HUES64 (cell line): Measurements from ENCODE around the gene LPP.

Source experiments
- H3K27ac ChIP-seq: 2 replicates; pipeline ENCODE4 v1.7.0; 2013; ENCODE audit warnings: low read depth, low read length, inconsistent platforms
- H3K27me3 ChIP-seq: 2 replicates; pipeline ENCODE4 v1.6.1; 2013; ENCODE audit warnings: mild to moderate bottlenecking, low read length; ENCODE audit not compliant: insufficient read depth
- H3K36me3 ChIP-seq: 2 replicates; pipeline ENCODE4 v1.6.1; 2013; ENCODE audit warnings: mild to moderate bottlenecking, low read length; ENCODE audit not compliant: insufficient read depth
- H3K4me1 ChIP-seq: 2 replicates; pipeline ENCODE4 v1.6.1; 2013; ENCODE audit warnings: mild to moderate bottlenecking, low read length, moderate library complexity; ENCODE audit not compliant: insufficient read depth
- H3K4me3 ChIP-seq: 2 replicates; pipeline ENCODE4 v1.5.1; 2013; ENCODE audit warnings: mild to moderate bottlenecking, low read length, moderate library complexity
- H3K9ac ChIP-seq: 2 replicates; pipeline ENCODE4 v1.6.1; 2013; ENCODE audit warnings: mild to moderate bottlenecking, low read depth, low read length
- H3K9me3 ChIP-seq: 2 replicates; pipeline ENCODE4 v1.6.1; 2013; ENCODE audit warnings: low read depth, low read length; ENCODE audit not compliant: insufficient read depth
- WGBS: fragments of 150-250, 120-280 bp; methylation state at CpG from one replicate; pipeline ENCODE4 v1.1.7; 2013; ENCODE audit warnings: missing lambda C conversion rate; 5-methylcytosine and 5-hydroxymethylcytosine counted together

Gene LPP

DNA sequence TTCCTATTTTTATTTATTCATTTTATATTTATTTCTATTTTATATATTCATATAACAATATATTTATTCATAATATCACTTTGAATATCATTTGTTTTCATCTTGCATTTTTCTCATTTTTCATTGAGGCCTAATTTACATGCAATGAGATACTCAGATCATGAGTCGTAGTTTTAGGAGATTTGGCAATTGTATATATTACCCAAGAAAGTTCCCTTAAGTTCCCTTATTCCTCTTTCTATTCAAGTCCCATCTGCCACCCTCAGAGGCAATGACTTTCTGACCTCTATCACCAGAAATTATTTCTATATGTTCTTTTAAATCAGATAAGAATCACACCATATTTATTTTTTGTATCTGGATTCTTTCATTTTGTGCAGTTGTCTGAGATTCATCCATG, 688.7 kb downstream of the LPP start:
- H3K9ac ChIP-seq: no peak overlapping the region
- no peaks in the 10 kb centered on the region for H3K36me3 ChIP-seq
- H3K27ac ChIP-seq: no peak overlapping the region
- H3K27me3 ChIP-seq: no peaks in the 10 kb centered on the region
- WGBS: 86% methylated on average over 1 of the region's 1 CpG
- no peaks in the 10 kb centered on the region for H3K9me3 ChIP-seq
- H3K4me1 ChIP-seq: no peaks in the 10 kb centered on the region
- no peak overlapping the region for H3K4me3 ChIP-seq

DNA sequence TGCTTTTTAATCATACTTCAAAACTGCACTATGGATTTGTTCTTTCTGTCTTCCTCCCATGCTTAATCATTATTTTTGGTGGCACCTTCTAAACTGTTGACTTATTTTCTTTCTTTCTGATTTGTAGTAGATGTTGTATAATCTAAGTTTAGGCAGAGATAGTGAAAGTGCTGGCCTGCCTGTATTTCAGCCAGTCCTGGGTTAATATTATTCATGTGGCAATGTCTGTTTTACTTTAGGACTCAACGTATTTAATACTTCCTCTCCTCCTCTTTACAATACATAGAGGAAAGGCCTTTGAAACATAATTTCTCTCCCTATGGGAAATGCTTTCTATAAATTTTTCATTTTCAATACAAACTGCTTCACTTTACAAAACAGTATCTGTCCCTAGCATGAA, 690.1 kb downstream of the LPP start:
- Histone ChIP-seq H3K36me3 (no peaks in the 10 kb centered on the region), H3K9me3 (no peaks in the 10 kb centered on the region), H3K4me1 (no peaks in the 10 kb centered on the region), H3K27me3 (no peaks in the 10 kb centered on the region), H3K9ac (no peak overlapping the region), H3K4me3 (no peak overlapping the region), H3K27ac (no peak overlapping the region)
- 88% methylated on average over 1 of the region's 1 CpG for WGBS

DNA sequence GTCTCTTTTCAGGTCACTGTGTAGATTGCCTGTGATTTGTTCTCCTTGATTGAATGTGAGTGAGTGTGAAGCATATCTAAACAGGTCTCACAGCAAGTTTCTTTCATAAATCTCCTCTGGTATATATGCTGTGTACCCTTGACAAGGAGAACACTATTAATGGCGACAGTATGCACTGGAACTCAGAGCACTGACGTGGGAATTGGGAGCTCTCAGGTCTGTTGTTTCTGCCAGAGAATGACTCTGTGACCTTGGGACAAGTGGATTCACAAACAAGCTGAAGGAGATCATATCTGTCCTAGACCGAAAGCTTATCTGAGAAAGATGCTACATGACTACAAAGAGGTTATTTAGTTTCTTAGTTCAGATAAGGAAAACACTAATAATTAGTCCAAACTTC, 691.6 kb downstream of the LPP start:
- Histone ChIP-seq H3K4me3 (no peak overlapping the region), H3K4me1 (no peaks in the 10 kb centered on the region), H3K27ac (no peak overlapping the region), H3K36me3 (no peaks in the 10 kb centered on the region), H3K27me3 (no peaks in the 10 kb centered on the region), H3K9ac (no peak overlapping the region), H3K9me3 (no peaks in the 10 kb centered on the region)
- WGBS: 95% methylated on average over 3 of the region's 3 CpGs

DNA sequence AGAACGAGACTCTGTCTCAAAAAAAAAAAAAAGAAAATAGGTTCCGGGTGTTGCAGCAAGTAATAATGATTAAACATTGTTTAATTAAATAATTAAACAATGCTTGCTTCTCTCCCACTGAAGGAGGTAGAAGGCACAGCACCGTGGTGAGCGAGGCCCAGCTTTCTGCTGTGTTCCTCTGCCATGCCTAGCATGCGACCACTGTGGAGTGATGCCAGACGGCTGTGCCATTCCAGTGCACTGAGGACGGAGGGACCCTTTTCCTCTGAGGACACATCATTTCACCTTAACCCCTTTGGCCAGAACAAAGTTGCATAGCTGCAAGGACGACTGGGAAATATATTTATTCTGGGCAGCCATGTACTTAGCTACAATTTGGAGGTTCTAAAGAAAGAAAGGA, 695.0 kb downstream of the LPP start:
- WGBS: 86% methylated on average over 7 of the region's 8 CpGs

DNA sequence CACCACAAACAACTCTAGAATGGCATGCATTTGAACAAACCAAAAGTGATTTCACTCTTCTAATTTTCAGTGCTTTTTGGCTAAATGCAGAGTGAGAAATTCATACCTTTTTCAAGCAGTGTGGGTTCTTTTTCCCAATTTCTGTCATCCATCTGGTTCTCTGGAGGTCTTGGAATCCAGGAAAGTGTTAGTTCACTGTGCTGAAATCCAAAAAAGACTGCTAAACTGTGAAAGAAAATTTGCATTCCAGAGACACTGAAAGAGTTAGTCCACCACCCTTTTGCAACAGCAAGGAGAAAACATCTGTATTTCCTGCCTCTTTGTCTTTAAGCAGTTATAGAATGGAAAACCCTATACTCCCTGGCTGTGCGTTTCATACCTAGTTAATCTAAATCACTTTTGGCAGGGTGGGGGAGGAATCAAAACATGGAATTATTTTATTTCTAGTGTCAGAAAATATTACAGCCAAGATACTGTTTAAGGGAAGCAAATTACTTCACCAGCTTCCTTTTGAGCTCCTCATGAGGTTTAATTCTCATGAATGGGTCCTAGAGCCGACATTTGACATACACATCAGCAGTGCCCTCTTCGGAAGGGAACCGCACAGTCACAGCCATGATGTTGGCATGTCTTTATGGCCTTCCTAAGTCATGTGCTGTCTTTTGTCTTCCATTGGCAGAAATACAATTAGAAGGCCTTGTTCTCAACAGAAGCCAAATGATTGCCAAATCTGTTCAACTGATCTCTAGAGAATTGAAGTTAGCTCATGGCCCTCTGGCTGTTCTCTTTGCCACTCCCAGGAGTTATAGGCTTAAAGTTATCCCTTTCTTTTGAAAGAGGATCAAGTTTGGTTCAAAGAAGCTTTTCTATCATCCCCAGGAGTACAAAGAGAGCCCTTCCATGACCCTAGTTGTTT, 700.2 kb downstream of the LPP start:
- Histone ChIP-seq H3K4me3 (no peak overlapping the region), H3K27ac (no peak overlapping the region), H3K4me1 (no peaks in the 10 kb centered on the region), H3K9me3 (no peaks in the 10 kb centered on the region), H3K27me3 (no peaks in the 10 kb centered on the region), H3K36me3 (no peaks in the 10 kb centered on the region), H3K9ac (no peak overlapping the region; the same call in 1 of the 2 replicates)
- 96% methylated on average over 3 of the region's 4 CpGs for WGBS

More for the DNA sequence above, 695.0 kb downstream of the LPP start:
- Histone ChIP-seq H3K9ac (no peak overlapping the region), H3K36me3 (no peaks in the 10 kb centered on the region), H3K27ac (no peak overlapping the region), H3K9me3 (no peaks in the 10 kb centered on the region), H3K4me3 (no peak overlapping the region), H3K27me3 (no peaks in the 10 kb centered on the region), H3K4me1 (no peaks in the 10 kb centered on the region)

- Histone ChIP-seq H3K4me3 (no peak overlapping the region), H3K9ac (no peak overlapping the region), H3K9me3 (no peaks in the 10 kb centered on the region), H3K36me3 (no peaks in the 10 kb centered on the region), H3K4me1 (no peaks in the 10 kb centered on the region), H3K27ac (no peak overlapping the region), H3K27me3 (no peaks in the 10 kb centered on the region)
Observed at GRCh38 chr3:188854772-188855149, 700.8 kb downstream of the LPP start.

DNA sequence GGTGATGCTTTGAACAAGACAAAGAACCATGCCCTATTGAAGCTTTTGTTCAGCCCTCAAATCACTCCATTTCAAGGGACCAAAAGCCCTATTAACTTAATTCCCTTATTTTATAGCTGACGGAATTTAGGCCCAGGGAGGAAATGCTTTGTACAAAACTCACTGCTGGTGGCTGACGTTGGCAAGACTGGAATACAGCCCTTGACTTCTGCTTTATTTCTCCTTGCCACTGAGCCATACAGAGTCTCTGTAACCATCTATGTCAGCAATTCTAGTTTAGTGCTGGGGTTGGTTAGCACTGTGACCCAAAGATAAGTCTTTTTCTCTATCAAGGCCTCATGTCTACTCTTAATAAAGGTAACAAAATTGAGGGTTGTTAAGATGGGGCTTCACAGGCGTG, 701.7 kb downstream of the LPP start:
- no peak overlapping the region for H3K9ac ChIP-seq
- H3K9me3 ChIP-seq: no peaks in the 10 kb centered on the region
- no peak overlapping the region for H3K27ac ChIP-seq
- no peaks in the 10 kb centered on the region for H3K27me3 ChIP-seq
- H3K4me1 ChIP-seq: no peaks in the 10 kb centered on the region
- WGBS: 90% methylated on average over 3 of the region's 3 CpGs
- H3K36me3 ChIP-seq: no peaks in the 10 kb centered on the region
- H3K4me3 ChIP-seq: no peak overlapping the region

- H3K27me3 ChIP-seq: no peaks in the 10 kb centered on the region
- 98% methylated on average over 3 of the region's 3 CpGs for WGBS
- H3K9me3 ChIP-seq: no peaks in the 10 kb centered on the region
- no peak overlapping the region for H3K9ac ChIP-seq
- no peaks in the 10 kb centered on the region for H3K4me1 ChIP-seq
- no peaks in the 10 kb centered on the region for H3K36me3 ChIP-seq
- H3K4me3 ChIP-seq: no peak overlapping the region
- no peak overlapping the region for H3K27ac ChIP-seq
Observed at GRCh38 chr3:188860147-188860546, 706.2 kb downstream of the LPP start.

DNA sequence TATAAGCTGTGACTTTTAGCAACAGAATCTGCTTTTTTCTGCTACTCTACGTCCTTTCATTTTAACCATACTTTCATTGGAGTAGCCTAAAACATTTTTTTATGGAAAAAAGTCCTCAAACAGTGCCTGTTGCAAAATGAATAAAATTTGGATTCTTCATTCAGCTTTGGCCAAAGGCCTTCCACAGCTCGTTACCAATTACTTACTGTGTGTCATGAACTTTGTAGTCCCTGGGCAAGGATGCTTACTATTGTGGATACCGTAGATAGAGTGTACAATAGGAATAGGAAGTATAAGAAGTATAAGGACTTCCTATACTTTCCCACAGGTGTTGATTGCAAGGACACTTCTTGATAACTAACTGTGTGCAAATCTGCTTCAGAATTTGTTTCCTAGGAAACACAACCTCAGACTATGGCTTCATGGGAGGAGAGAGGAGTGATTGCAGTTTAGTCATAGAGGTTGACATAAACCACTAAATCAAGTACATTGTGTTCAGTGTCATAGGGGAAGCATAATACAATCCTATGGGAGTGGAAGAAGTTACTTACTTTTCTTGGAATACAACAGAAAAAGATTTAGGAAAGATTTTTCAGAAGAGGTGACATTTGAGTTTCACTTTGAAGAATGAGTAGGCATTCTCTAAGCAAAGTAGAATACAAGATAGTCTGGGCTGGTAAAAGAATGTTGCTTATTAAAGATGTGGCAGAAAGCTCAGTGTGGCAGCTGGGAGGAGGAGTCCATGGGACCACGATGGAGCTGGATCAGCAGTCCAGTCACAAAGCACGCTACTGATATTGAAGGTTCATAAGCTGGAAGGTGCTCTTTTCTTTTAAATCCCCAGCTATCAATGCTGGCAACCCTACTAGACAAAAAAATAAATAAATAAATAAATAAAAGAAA, 708.1 kb downstream of the LPP start:
- Histone ChIP-seq H3K4me3 (no peak overlapping the region), H3K27ac (no peak overlapping the region), H3K9ac (no peak overlapping the region), H3K36me3 (peaks cover 10% of the 10 kb centered on the region; the same call in 1 of the 2 replicates), H3K27me3 (no peaks in the 10 kb centered on the region), H3K4me1 (no peaks in the 10 kb centered on the region), H3K9me3 (no peaks in the 10 kb centered on the region)
- WGBS: 94% methylated on average over 5 of the region's 5 CpGs

GRCh38 chr3:188863999-188864406, 710.0 kb downstream of the LPP start:
- Histone ChIP-seq H3K27me3 (no peaks in the 10 kb centered on the region), H3K36me3 (peaks cover 10% of the 10 kb centered on the region; the same call in 1 of the 2 replicates), H3K9me3 (no peaks in the 10 kb centered on the region), H3K27ac (no peak overlapping the region), H3K9ac (no peak overlapping the region), H3K4me3 (no peak overlapping the region), H3K4me1 (no peaks in the 10 kb centered on the region)
- 94% methylated on average over 2 of the region's 3 CpGs for WGBS

GRCh38 chr3:188867691-188868265, 713.8 kb downstream of the LPP start:
- H3K4me1 ChIP-seq: no peaks in the 10 kb centered on the region
- H3K9me3 ChIP-seq: no peaks in the 10 kb centered on the region
- no peaks in the 10 kb centered on the region for H3K27me3 ChIP-seq
- H3K4me3 ChIP-seq: no peak overlapping the region
- no peak overlapping the region for H3K9ac ChIP-seq
- peaks cover 10% of the 10 kb centered on the region; the same call in 1 of the 2 replicates for H3K36me3 ChIP-seq
- H3K27ac ChIP-seq: no peak overlapping the region
- 98% methylated on average over 3 of the region's 4 CpGs for WGBS
